HCT116 (cell line): ENCODE measurements around the gene ZSCAN16. TPM values are rescaled to one million over a fixed set of nuclear protein-coding genes. Genes with fewer than 3 reads are reported as not detected.

Experiments
- ATAC-seq: fragments of 200-7000 bp; cut with Tn5 transposase; 2 replicates; pipeline ENCODE4 v1.9.1; 2020; ENCODE audit warnings: mild to moderate bottlenecking, moderate library complexity
- BruUV-seq: library from RNA; stranded (reverse); fragments of 400-500 nt; replicated peaks from 2 replicates; lab custom pipeline; 2021; lab: Mats Ljungman, UMichigan
- CTCF ChIA-PET: fragments of 300-600 bp; sonication (Branson Sonifier 250); formaldehyde crosslinking; loops from one replicate; lab custom pipeline; 2021; ENCODE audit warnings: antibody characterized with exemption; lab: Charles Lee
- POLR2A ChIA-PET: fragments of 300-600, 350-600 bp; sonication (Branson Sonifier 250); formaldehyde crosslinking; loops from one replicate; lab custom pipeline; 2021; ENCODE audit warnings: antibody characterized with exemption; lab: Charles Lee
- RAD21 ChIA-PET, 2 experiments: fragments of 300-600 bp; sonication (Branson Sonifier 250); formaldehyde crosslinking; loops; one replicate each; lab custom pipeline; 2023; ENCODE audit warnings: low total read pairs in 2 of 2; ENCODE audit not compliant: uncharacterized antibody in 2 of 2, unreplicated experiment in 2 of 2, low non-redundant PET in 1 of 2; lab: Charles Lee
- DNase-seq: peaks from one replicate; pipeline ENCODE4 v3.0.0-alpha.2; 2010; ENCODE audit warnings: low read depth, low spot score
- H2AFZ ChIP-seq: fragments of 200-600 bp; shearing (Covaris generic), sonication (generic); 2 replicates; pipeline ENCODE4 v1.6.1; 2017; ENCODE audit warnings: low read depth, mixed run types, mixed read lengths, antibody characterized with exemption, low read length; ENCODE audit not compliant: poor library complexity, severe bottlenecking
- H3K27ac ChIP-seq: 2 replicates; pipeline ENCODE4 v1.5.1; 2012; ENCODE audit warnings: low read depth, low read length
- H3K27me3 ChIP-seq: fragments of 200-600 bp; sonication (generic); 2 replicates; pipeline ENCODE4 v1.6.1; 2016; ENCODE audit warnings: mixed run types, low read length, mixed read lengths; ENCODE audit not compliant: insufficient read depth
- H3K36me3 ChIP-seq, 2 experiments: fragments of 200-500 bp in 1 of 2; fragments of 200-600 bp in 1 of 2; sonication (Bioruptor generic) in 1 of 2; sonication (generic) in 1 of 2; 2 replicates each; pipeline versions ENCODE4 v1.5.1 to v1.6.1; 2014 to 2016; ENCODE audit warnings: low read length in 2 of 2, inconsistent platforms in 1 of 2, mixed read lengths in 1 of 2, mixed run types in 1 of 2; ENCODE audit not compliant: insufficient read depth in 2 of 2, control insufficient read depth in 1 of 2
- H3K4me1 ChIP-seq, 2 experiments: fragments of 200-600 bp in 1 of 2; sonication (generic) in 1 of 2; 2 replicates each; pipeline versions ENCODE4 v1.5.1 to v1.6.1; 2012 to 2017; ENCODE audit warnings: low read length in 2 of 2, inconsistent platforms in 1 of 2, mild to moderate bottlenecking in 1 of 2, mixed read lengths in 1 of 2, mixed run types in 1 of 2, moderate library complexity in 1 of 2; ENCODE audit not compliant: insufficient read depth in 2 of 2, control insufficient read depth in 1 of 2
- H3K4me2 ChIP-seq: fragments of 200-600 bp; sonication (generic); 2 replicates; pipeline ENCODE4 v1.6.1; 2017; ENCODE audit warnings: mixed run types, low read length, mixed read lengths
- H3K4me3 ChIP-seq, 2 experiments: fragments of 200-600 bp in 1 of 2; sonication (generic) in 1 of 2; replicated peaks in 1 of 2; 2 replicates each; pipeline ENCODE4 v1.5.1; 2011 to 2016; ENCODE audit warnings: low read length in 2 of 2, control low read depth in 1 of 2, low read depth in 1 of 2, mild to moderate bottlenecking in 1 of 2, mixed read lengths in 1 of 2, mixed run types in 1 of 2
- H3K79me2 ChIP-seq: fragments of 200-600 bp; sonication (generic); 2 replicates; pipeline ENCODE4 v1.6.1; 2017; ENCODE audit warnings: mild to moderate bottlenecking, mixed run types, low read length, moderate library complexity, mixed read lengths; ENCODE audit not compliant: insufficient read depth
- H3K9ac ChIP-seq: fragments of 200-600 bp; sonication (generic); 2 replicates; pipeline ENCODE4 v1.6.1; 2016; ENCODE audit warnings: low read length, mixed read lengths
- H3K9me2 ChIP-seq: fragments of 200-600 bp; sonication (generic), shearing (Covaris generic); 2 replicates; pipeline ENCODE4 v1.6.1; 2017; ENCODE audit warnings: mixed run types, mild to moderate bottlenecking, moderate library complexity; ENCODE audit not compliant: insufficient read depth
- H3K9me3 ChIP-seq, 2 experiments: fragments of 200-500 bp in 1 of 2; fragments of 200-600 bp in 1 of 2; sonication (Bioruptor generic) in 1 of 2; sonication (generic) in 1 of 2; 2 replicates each; pipeline ENCODE4 v1.6.1; 2014 to 2017; ENCODE audit warnings: low read length in 2 of 2, mixed read lengths in 2 of 2, inconsistent platforms in 1 of 2, low read depth in 1 of 2, mild to moderate bottlenecking in 1 of 2, mixed run types in 1 of 2, moderate library complexity in 1 of 2; ENCODE audit not compliant: control insufficient read depth in 1 of 2, insufficient read depth in 1 of 2
- H4K20me1 ChIP-seq: fragments of 200-600 bp; sonication (generic), shearing (Covaris generic); 2 replicates; pipeline ENCODE4 v1.6.1; 2017; ENCODE audit warnings: mixed run types, mild to moderate bottlenecking, moderate library complexity; ENCODE audit not compliant: insufficient read depth
- CBX3 ChIP-seq: IDR thresholded peaks from 2 replicates; pipeline ENCODE4 v1.6.1; 2012; ENCODE audit warnings: low read depth
- CEBPB ChIP-seq: IDR thresholded peaks from 2 replicates; pipeline ENCODE4 v1.6.1; 2012; ENCODE audit warnings: low read depth
- EGR1 ChIP-seq: IDR thresholded peaks from 2 replicates; pipeline ENCODE4 v1.6.1; 2012; ENCODE audit warnings: low read depth
- EZH2phosphoT487 ChIP-seq: fragments of 200-600 bp; IDR thresholded peaks from 2 replicates; pipeline ENCODE4 v1.6.1; 2018; ENCODE audit warnings: antibody characterized with exemption, borderline replicate concordance
- FOSL1 ChIP-seq: IDR thresholded peaks from 2 replicates; pipeline ENCODE4 v1.6.1; 2012; ENCODE audit warnings: low read depth
- JUND ChIP-seq: IDR thresholded peaks from 2 replicates; pipeline ENCODE4 v1.6.1; 2012
- POLR2A ChIP-seq: IDR thresholded peaks from 2 replicates; pipeline ENCODE4 v1.7.0; 2011; ENCODE audit warnings: borderline replicate concordance; ENCODE audit not compliant: insufficient read depth, insufficient read length; ENCODE audit errors: extremely low read depth
- POLR2AphosphoS5 ChIP-seq: IDR thresholded peaks from 2 replicates; pipeline ENCODE4 v1.6.1; 2011; ENCODE audit warnings: mild to moderate bottlenecking, low read depth, low read length, moderate library complexity
- RAD21 ChIP-seq: IDR thresholded peaks from 2 replicates; pipeline ENCODE4 v1.6.1; 2012; ENCODE audit warnings: low read depth, mild to moderate bottlenecking
- SIN3A ChIP-seq: IDR thresholded peaks from 2 replicates; pipeline ENCODE4 v1.6.1; 2012; ENCODE audit warnings: low read depth
- SP1 ChIP-seq: IDR thresholded peaks from 2 replicates; pipeline ENCODE4 v1.6.1; 2012; ENCODE audit warnings: low read depth
- SRF ChIP-seq: IDR thresholded peaks from 2 replicates; pipeline ENCODE4 v1.6.1; 2012; ENCODE audit warnings: low read depth
- TCF7L2 ChIP-seq: IDR thresholded peaks from 2 replicates; pipeline ENCODE4 v1.7.0; 2011; ENCODE audit warnings: borderline replicate concordance, inconsistent platforms; ENCODE audit not compliant: insufficient read depth, insufficient read length; ENCODE audit errors: extremely low read depth
- ZFX ChIP-seq: fragments of 450-650 bp; IDR thresholded peaks from 2 replicates; pipeline ENCODE4 v1.6.1; 2017
- ZNF274 ChIP-seq: fragments of 200-500 bp; sonication (Bioruptor generic); IDR thresholded peaks from 2 replicates; pipeline ENCODE4 v1.6.1; 2014; ENCODE audit warnings: mild to moderate bottlenecking, low read depth, low read length, inconsistent platforms
- intact Hi-C: fragments of 100-400 bp; cut with micrococcal nuclease; formaldehyde crosslinking; loops from 2 replicates; pipeline ENCODE4 v1.10.0; 2022
- total RNA-seq: library from RNA; stranded (reverse); gene quantifications from one replicate; pipeline ENCODE4 v1.2.1, GENCODE V29; 2021; ENCODE audit not compliant: unreplicated experiment
- TF ChIP-seq, protein P1 (sequence below): IDR thresholded peaks from 2 replicates; pipeline ENCODE4 v1.6.1; 2012
- TF ChIP-seq, protein P2 (sequence below): IDR thresholded peaks from 2 replicates; pipeline ENCODE4 v1.6.1; 2011; ENCODE audit warnings: mild to moderate bottlenecking, low read length, moderate library complexity; ENCODE audit not compliant: insufficient replicate concordance; ENCODE audit errors: extremely low read depth
- TF ChIP-seq, protein P3 (sequence below): IDR thresholded peaks from 2 replicates; pipeline ENCODE4 v1.6.1; 2012
- TF ChIP-seq, protein P4 (sequence below), 3 experiments: fragments of 200-600 bp in 1 of 3; sonication (generic) in 1 of 3; IDR thresholded peaks in 2 of 3; conservative IDR thresholded peaks in 1 of 3; 2 replicates each; pipeline ENCODE4 v1.5.1; 2012 to 2017; ENCODE audit warnings: low read depth in 2 of 3, low read length in 2 of 3, antibody characterized with exemption in 1 of 3, borderline replicate concordance in 1 of 3, control low read depth in 1 of 3, mild to moderate bottlenecking in 1 of 3, mixed read lengths in 1 of 3, mixed run types in 1 of 3, moderate library complexity in 1 of 3; ENCODE audit not compliant: insufficient read depth in 1 of 3

Gene ZSCAN16
- total RNA-seq, 1 experiment from 2014 or later, result 5.0 TPM

DNA sequence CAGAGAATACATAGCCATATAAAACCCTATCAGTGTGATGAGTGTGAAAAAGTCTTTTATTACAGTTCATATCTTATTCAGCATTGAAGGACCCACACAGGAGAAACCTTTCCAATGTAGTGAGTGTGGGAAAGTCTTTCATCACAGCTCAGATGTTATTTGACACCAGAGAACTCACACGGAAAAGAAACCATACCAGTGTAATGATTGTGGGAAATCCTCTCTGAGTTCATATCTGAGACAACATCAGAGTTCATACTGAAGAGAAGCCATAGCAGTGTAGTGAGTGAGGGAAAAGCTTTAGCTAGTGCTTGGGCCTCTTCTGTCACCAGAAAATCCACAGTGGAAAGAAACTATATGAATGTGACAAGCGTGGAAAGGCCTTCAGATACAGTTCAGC, 8.6 kb upstream of the ZSCAN16 start:
- no peak for TF ChIP-seq EGR1
- no peak for TF ChIP-seq CBX3
- TF ChIP-seq ZNF274, result no peak
- TF ChIP-seq SIN3A, result no peak
- TF ChIP-seq, protein P1, sequence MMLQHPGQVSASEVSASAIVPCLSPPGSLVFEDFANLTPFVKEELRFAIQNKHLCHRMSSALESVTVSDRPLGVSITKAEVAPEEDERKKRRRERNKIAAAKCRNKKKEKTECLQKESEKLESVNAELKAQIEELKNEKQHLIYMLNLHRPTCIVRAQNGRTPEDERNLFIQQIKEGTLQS, result no peak
- TF ChIP-seq SP1, result no peak
- TF ChIP-seq ZFX, result no peak
- TF ChIP-seq POLR2AphosphoS5, result no peak
- TF ChIP-seq, protein P2, sequence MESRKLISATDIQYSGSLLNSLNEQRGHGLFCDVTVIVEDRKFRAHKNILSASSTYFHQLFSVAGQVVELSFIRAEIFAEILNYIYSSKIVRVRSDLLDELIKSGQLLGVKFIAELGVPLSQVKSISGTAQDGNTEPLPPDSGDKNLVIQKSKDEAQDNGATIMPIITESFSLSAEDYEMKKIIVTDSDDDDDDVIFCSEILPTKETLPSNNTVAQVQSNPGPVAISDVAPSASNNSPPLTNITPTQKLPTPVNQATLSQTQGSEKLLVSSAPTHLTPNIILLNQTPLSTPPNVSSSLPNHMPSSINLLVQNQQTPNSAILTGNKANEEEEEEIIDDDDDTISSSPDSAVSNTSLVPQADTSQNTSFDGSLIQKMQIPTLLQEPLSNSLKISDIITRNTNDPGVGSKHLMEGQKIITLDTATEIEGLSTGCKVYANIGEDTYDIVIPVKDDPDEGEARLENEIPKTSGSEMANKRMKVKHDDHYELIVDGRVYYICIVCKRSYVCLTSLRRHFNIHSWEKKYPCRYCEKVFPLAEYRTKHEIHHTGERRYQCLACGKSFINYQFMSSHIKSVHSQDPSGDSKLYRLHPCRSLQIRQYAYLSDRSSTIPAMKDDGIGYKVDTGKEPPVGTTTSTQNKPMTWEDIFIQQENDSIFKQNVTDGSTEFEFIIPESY, result no peak
- no peak for TF ChIP-seq JUND
- no peak for TF ChIP-seq CEBPB
- TF ChIP-seq FOSL1, result no peak
- TF ChIP-seq, protein P3, sequence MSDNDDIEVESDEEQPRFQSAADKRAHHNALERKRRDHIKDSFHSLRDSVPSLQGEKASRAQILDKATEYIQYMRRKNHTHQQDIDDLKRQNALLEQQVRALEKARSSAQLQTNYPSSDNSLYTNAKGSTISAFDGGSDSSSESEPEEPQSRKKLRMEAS, result no peak
- TF ChIP-seq SRF, result no peak
- no peak for TF ChIP-seq EZH2phosphoT487
- no peak for TF ChIP-seq TCF7L2
- no peak for TF ChIP-seq POLR2A
- TF ChIP-seq, protein P4, sequence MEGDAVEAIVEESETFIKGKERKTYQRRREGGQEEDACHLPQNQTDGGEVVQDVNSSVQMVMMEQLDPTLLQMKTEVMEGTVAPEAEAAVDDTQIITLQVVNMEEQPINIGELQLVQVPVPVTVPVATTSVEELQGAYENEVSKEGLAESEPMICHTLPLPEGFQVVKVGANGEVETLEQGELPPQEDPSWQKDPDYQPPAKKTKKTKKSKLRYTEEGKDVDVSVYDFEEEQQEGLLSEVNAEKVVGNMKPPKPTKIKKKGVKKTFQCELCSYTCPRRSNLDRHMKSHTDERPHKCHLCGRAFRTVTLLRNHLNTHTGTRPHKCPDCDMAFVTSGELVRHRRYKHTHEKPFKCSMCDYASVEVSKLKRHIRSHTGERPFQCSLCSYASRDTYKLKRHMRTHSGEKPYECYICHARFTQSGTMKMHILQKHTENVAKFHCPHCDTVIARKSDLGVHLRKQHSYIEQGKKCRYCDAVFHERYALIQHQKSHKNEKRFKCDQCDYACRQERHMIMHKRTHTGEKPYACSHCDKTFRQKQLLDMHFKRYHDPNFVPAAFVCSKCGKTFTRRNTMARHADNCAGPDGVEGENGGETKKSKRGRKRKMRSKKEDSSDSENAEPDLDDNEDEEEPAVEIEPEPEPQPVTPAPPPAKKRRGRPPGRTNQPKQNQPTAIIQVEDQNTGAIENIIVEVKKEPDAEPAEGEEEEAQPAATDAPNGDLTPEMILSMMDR (IDR thresholded peaks at IDR 0.05 in 2 of 3, conservative IDR thresholded peaks at IDR 0.05 in 1 of 3; ENCODE audit: borderline replicate concordance in 1 of 3, insufficient read depth in 1 of 3, low read depth in 2 of 3, low read length in 2 of 3), result no peak
- no peak for TF ChIP-seq RAD21
- H3K9me3 ChIP-seq, result no peaks in the 10 kb centered on the region
- no peak overlapping the region for H3K9ac ChIP-seq
- CTCF ChIA-PET, result no interaction called here
- intact Hi-C loops, result no loop called here
- DNase-seq, result no peak
- H3K27ac ChIP-seq, result no peak overlapping the region
- no peak overlapping the region for H3K4me2 ChIP-seq
- H2AFZ ChIP-seq, result no peak overlapping the region
- H3K36me3 ChIP-seq, result peaks cover 10 to 15% of the 10 kb centered on the region in 2 experiments; a peak in 2 of 4 replicates
- no peaks in the 10 kb centered on the region for H4K20me1 ChIP-seq
- RAD21 ChIA-PET, result interaction anchor here in 1 of 2 experiments (0.7 kb wide), 1 partner anchor 32 kb away, joined by 3 read pairs; no protein-coding TSS in a partner anchor
- no peaks in the 10 kb centered on the region for H3K27me3 ChIP-seq
- ATAC-seq, result no peak
- H3K4me1 ChIP-seq, result no peaks in the 10 kb centered on the region
- H3K4me3 ChIP-seq, result no peak overlapping the region
- BruUV-seq, result no TSS peak
- no peaks in the 10 kb centered on the region for H3K9me2 ChIP-seq
- no peaks in the 10 kb centered on the region for H3K79me2 ChIP-seq
- POLR2A ChIA-PET, result no interaction called here
